ENCODE measurements around the gene SLC26A4. TPM values are rescaled to one million over a fixed set of nuclear protein-coding genes. Genes with fewer than 3 reads are reported as not detected.
"Not testable (repeated sequence)": the region's sequence is repeated elsewhere in the genome, so short reads cannot be mapped to it uniquely, and the experiment has no call there.

The SLC26A4 gene
- 1.5 TPM for total RNA-seq
- long read RNA-seq, partial matches to known transcripts: 0 of 1 reads
- long read RNA-seq, other reads (novel, unspliced or antisense): 1 of 1 reads

DNA sequence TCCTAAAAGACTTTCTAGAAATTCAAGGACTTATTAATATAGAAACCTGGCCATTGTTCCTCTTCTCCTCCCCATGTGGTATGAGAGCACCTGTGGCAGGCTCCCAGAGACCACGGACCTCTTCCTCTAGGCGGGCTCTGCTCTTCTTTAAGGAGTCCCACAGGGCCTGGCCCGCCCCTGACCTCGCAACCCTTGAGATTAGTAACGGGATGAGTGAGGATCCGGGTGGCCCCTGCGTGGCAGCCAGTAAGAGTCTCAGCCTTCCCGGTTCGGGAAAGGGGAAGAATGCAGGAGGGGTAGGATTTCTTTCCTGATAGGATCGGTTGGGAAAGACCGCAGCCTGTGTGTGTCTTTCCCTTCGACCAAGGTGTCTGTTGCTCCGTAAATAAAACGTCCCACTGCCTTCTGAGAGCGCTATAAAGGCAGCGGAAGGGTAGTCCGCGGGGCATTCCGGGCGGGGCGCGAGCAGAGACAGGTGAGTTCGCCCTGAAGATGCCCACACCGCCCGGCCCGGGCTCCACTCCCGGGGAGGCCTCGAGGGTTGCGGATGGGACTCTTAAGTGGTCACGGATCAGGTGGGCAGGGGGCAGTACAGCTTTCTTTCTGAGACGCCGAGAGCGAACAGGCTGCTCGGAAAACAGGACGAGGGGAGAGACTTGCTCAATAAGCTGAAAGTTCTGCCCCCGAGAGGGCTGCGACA lies at the start of gene SLC26A4:
SLC26A4 (plus strand) TSS at position 448 of the 700 bp plus-strand sequence. CDS start 814 bp downstream, outside the sequence.
- DNase-seq (ENCODE audit: low spot score): no peak
- intact Hi-C loops (cut with DNase I): no loop called here

DNA sequence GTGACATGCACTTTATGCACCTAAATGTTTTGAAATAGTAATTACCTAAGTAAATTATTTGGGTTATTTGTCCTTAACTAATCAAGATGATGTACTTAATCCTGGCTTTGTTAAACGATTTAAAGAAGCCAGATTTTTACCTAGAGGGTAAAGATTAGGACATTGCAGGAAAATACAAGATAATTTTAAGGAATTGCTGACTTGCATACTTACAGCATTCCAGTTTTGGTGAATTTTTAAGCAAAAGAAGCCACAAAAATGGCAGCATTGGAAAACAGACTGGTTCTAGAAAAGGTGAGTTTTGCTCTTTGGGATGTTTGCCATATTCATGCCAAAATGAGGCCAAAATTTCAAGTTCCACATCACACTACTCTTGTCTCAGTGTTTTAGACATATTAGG lies 47.2 kb upstream of the SLC26A4 start:
- intact Hi-C loops (cut with DNase I): loop anchor here (10.0 kb wide), 1 partner anchor 49 kb away; the partner anchor contains the start of genes COG5 and DUS4L
- DNase-seq (ENCODE audit: low spot score): no peak

DNA sequence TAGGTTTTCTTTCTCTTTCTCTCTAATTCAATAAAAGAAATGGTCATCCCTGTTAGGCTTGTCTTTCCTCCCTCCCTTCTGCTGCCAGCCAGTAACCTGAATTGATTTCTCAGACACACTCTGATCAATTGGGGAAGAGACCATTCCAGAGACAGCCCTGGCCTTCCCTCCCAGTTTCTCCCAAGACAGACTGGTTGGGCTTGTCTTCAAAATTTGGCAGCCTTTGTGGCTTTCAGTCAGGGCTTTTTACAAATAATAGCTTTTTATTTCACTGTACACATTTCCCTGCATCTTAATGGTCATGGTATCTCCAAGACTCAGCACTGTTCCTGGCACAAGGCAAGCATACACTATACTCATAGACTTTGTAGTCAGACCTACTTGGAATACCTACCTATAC lies 46.7 kb upstream of the SLC26A4 start:
- intact Hi-C loops (cut with DNase I): loop anchor here (10.0 kb wide), 1 partner anchor 49 kb away; the partner anchor contains the start of genes COG5 and DUS4L
- DNase-seq (ENCODE audit: low spot score): no peak

DNA sequence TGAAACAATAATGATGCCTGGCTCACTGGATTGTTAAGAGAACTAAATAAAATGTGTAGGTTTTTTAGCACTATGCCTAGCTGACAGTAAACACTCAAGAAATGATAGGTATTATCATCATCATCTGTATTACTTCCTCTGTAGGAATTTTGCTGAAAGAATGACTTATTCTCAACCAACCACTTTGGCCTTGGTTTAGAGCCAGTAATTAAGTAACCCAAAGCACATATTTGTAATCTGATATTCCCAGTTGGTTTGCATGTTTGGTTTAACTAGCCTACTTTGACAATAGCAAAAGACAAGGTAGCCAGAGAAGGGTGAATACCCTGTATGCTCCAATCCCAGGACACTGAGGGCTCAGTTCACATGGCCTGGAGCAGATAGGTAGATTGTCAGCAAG lies 46.2 kb upstream of the SLC26A4 start:
- DNase-seq (ENCODE audit: low spot score): no peak

DNA sequence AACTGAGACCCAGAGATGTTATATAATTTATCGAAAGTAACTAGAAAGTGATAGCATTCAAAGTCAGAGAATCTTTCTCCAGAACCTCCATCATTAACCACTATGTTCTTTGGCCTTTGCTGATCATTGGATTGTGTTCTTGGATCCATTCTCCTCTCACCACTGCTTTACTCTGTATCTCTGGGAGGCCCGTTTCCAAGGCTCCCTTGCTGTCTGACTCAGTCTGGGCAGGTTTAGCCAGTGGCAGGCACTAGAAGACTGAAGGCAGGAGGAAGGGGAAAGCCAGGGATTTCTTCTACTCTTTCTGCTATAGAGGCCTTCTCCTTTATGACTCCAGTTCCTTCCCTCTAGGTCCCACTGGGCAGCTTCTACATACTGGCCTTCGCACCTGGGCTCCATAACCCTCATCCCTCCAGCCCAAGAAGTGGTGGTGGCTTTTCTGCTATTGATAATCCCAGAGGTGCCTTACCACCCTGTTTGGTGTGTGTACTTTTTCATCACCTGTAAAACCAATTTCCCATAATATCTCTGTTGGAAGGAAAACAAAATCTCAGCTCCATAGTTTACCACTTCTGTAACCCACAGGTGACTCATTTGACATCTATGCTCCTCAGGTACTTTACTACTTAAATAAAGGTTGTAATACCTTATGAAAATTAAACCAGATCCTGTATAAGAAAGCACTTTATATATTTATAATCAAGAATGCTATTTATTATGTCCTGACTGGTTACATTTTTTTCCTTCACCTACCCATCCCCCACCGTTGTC lies 44.5 kb upstream of the SLC26A4 start:
- intact Hi-C loops (cut with DNase I): loop anchor here (10.0 kb wide), 1 partner anchor 51 kb away; the partner anchor contains the start of genes COG5 and DUS4L
- no peak for DNase-seq (ENCODE audit: low spot score)

More for the DNA sequence above, 46.2 kb upstream of the SLC26A4 start:
- intact Hi-C loops (cut with DNase I): loop anchor here (10.0 kb wide), 1 partner anchor 50 kb away; the partner anchor contains the start of genes COG5 and DUS4L

DNA sequence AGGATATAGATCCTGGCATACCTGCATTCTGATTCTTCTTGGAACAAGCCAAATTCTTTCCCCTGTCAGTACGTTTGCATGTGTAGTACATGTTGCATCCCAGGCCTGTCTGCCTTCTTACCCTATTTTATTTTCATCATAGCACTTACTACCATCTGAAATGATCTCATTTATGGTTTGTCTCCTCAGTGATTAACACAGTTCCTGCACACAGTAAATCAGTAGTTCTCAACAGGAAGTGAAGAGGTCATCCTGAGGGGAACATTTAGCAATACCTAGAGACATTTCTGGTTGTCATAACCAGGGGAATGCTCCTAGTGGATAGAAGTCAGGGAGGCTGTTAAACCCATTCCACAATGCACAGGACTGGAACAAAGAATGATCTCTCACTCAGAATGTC lies 38.2 kb upstream of the SLC26A4 start:
- no peak for DNase-seq (ENCODE audit: low spot score)

DNA sequence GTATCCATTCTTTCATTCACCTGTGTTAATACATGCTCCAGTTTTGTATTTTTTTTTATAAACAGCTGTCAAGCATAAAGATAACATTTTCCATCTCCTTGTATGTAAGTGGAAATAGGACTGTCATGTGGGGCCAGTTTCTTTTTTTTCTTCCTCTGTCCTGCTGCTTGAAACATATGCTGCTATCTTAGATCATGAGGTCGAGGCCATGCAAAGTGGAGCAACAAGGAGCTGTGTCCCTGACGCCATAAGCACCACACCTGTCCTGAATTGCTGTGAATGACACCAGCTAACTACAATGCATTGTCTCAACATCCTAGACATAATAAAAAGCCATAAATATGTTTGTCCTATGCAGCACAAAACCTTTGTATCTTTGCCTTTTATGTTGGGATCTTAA lies 37.7 kb upstream of the SLC26A4 start:
- intact Hi-C loops (cut with DNase I): no loop called here

More for the DNA sequence above, 38.2 kb upstream of the SLC26A4 start:
- intact Hi-C loops (cut with DNase I): no loop called here

DNA sequence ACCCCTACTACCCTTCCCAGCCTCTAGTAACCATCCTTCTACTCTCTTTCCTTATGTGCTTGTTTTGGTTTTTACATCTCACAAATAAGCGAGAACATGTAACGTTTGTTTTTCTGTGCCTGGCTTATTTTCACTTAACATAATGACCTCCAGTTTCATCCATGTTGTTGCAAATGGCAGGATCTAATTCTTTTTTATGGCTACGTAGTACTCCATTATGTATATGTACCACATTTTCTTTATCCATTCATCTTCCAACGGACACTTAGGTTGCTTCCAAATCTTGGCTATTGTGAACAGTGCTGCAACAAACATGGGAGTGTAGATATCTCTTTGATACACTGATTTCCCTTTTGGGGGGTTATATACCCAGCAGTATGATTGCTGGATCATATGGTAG lies 33.6 kb upstream of the SLC26A4 start:
- intact Hi-C loops (cut with DNase I): no loop called here
- no peak for DNase-seq (ENCODE audit: low spot score)

More for the DNA sequence above, 37.7 kb upstream of the SLC26A4 start:
- DNase-seq (ENCODE audit: low spot score): no peak

DNA sequence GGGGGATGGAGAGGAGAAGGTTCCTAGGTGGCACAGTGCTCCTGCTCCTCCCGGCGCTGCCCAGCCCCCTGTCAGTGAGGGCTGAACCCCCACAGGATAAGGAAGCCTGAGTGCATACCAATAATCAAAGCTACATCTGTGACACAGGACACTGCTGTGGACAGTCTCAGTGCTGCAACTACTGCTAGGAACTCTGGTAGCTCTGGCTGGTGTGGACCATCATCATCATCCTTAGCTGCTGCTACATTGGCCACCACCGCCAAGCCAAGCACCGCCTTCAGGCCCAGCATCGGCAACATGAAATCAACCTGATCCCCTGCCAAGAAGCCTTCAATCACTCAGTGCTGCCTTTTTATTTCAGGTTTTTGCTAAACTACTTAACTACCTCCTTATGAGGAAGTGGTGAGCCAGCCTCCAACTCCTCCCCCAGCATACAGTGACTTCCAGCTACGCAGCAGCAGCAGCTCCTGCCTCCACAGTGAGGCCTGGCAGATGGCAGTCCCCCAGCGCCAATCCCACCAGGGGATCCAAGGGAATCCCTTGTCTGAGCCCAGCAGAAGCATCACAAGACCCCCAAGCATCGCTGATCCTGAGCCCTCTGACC lies 32.1 kb upstream of the SLC26A4 start:
- intact Hi-C loops (cut with DNase I): no loop called here
- no peak for DNase-seq (ENCODE audit: low spot score)

DNA sequence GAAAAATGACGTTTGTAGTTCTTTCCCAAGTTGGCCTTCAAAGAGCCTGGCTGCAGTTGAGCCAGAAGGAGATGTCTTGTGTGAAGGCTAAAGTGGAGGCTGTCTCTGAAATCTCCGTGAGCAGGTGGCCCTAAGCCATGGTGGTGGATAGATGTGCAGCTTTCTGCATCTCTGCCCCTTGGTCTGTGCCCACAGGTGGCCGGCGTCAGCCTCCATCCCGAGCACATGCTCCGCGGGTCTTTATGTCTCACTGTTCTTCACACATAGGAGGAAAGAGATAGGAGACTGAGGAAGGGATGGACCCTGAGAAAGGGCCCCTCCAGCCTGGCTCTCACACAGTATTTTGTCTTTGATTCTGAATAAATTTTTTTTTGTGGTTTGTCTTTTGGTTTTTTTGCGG lies 30.3 kb upstream of the SLC26A4 start:
- intact Hi-C loops (cut with DNase I): no loop called here
- DNase-seq (ENCODE audit: low spot score): no peak

DNA sequence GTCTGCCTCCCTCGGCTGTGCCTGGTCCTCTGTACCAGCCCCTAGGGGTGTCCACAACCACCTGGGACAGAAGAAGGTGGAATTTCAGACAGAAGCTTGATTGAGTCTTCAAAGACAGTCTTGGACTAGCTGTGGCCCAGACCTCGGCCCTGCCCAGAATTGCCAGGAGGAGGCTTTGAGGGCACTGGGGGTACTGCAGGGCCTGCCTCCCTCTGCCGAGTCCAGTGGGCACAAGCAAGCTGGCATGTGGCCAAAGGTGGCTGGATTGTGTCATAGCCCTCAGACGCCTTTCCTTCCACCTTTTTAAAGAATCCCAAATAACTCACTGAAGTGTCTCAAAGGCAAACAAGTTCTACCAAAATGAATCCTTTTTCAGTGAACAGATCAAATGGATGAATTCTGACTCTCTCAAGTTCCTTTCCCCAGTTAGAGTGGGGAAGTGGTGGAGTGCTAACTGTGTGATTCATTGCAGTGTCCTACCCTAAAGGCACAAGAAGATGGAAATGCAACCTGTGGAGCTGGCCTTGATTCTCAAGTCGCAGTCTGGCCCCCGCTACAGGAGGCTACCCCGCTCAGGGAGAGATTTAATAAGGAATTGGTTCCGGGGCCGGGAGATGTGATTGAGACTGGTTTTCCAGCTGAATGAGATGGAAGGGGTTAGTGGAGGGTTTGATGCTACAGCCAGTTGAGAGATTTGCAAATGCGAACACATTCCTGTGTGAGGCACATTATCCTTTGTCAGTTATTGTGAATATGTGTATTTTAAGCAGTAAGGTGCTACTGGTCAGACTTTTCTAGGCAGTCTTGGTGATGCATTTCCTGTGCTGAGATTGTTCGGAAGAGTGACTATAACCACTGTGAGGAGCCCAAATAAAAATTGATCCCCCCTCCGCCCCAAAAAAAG lies 28.8 kb upstream of the SLC26A4 start:
- intact Hi-C loops (cut with DNase I): no loop called here
- DNase-seq (ENCODE audit: low spot score): no peak

DNA sequence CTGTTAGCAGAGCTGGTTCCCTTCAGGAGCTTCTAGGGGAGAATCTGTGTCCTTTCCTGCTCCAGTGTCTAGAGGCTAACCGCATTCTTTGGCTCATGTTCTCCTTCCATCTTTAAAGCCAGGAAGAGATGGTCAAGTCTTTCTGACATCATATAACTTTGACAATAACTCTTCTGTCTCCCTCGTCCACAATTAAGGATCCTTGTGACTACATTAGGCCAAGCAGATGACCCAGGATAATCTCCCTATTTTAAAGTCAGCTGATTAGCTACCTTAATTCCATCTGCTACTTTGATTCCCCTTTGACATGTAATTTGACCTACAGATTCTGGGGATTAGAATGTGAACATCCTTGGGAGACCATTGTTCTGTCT lies 28.1 kb upstream of the SLC26A4 start:
- no peak for DNase-seq (ENCODE audit: low spot score)
- intact Hi-C loops (cut with DNase I): no loop called here

DNA sequence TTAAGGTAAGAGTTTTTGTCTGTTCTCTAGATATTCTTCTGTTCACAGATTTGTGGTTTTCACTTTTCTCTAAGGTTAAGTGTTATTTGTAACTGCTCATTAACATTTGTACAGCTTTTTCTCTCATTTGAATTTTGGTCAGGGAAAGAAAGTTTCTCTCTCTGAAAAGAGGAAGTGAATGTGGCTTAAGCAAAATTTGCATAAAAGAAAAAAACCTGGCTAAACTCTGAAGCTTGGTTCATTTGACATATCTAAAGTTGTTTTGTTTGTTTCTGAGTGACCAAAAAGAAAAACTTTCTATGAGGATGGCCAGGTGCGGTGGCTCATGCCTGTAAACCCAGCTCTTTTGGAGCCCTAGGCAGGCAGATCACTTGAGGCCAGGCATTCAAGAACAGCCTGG lies 22.0 kb upstream of the SLC26A4 start:
- intact Hi-C loops (cut with DNase I): no loop called here
- no peak for DNase-seq (ENCODE audit: low spot score)

DNA sequence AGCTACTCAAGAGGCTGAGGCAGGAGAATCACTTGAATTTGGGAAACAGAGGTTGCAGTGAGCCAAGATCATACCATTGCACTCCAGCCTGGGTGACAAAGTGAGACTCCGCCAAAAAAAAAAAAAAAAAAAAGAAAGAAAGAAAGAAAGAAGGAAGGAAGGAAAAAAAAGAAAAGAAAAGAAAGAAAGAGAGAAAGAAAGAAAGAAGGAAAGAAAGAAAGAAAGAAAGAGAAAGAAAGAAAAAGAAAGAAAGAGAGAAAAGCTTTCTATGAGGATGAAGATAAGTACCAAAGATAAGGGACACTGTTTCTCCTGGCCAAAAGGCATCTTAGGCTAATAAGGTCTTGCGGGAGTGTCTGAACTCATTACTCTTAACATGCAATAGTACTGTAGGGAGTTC lies 21.6 kb upstream of the SLC26A4 start:
- intact Hi-C loops (cut with DNase I); DNase-seq (ENCODE audit: low spot score): not testable (repeated sequence)

DNA sequence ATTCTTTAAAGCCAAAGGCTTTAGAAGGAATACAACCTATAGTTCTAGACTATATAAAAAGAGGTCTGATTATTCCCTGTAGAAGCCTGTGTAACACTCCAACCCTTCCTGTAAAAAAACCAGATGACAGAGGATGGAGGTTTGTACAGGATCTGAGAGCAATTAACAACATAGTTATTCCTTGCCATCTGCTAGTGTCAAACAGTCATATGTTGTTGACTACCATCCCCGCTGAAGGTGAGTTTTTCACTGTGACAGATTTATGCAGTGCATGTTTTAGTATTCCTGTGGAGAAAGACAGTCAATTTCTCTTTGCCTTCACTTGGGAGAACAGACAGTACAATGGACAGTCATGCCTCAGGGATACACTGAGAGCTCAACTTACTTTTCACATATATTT lies 19.0 kb upstream of the SLC26A4 start:
- DNase-seq (ENCODE audit: low spot score): no peak
- intact Hi-C loops (cut with DNase I): no loop called here

DNA sequence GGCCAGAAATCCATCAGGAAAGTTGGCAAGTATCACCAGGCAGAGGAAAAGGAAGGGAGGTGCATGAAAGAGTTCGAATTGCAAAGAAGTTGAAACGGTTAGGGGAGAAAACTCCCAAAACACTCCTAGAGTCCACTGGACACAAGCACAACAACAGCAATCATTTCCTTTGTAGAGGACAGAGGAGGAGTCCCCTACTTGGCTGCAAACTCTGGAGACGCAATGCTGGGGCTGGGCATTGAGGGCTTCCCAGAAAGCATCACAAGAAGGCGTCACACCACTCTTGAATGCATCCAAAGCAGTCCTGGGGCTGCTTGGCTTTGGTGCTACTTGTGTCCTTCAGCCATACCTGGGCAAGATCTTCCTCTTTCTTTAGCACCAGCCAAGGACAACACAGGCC lies 18.1 kb upstream of the SLC26A4 start:
- intact Hi-C loops (cut with DNase I): no loop called here
- DNase-seq (ENCODE audit: low spot score): no peak

DNA sequence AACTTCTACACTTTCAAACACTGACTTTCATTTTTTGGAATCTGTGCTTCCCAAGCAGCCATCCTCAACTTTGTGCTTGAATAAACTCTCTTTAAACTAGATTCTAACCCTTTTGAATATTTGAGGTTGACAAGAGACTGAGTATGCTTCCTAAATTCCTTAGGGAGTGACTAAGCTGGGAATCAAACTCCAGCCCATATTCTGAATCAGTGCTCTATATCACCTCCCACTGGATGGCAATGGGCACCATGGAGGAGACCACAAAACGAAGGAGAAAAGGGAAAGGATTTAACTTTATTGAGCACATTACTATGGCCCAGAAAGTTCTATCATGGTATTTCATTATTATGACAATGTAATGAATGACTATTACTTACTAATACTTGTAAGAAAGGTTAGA lies 17.2 kb upstream of the SLC26A4 start:
- no peak for DNase-seq (ENCODE audit: low spot score)
- intact Hi-C loops (cut with DNase I): no loop called here

DNA sequence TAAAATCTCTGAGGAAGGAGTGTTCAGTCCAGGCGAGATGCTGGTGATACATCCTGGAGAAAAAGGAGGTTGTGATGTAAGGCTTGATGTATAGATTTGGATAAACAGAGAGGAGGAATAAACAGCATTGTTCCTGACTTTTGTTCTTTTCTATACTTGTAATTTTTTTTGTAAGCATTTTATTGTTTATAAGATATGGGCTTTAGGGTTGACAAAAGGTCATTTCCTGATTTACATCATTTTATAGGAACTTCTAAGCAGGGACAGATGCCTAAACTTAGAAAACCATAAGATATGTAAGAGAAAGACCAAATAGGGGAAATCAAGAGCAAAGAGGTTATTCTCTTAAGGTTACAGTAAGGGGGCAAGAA lies 16.7 kb upstream of the SLC26A4 start:
- DNase-seq (ENCODE audit: low spot score): no peak
- intact Hi-C loops (cut with DNase I): no loop called here

DNA sequence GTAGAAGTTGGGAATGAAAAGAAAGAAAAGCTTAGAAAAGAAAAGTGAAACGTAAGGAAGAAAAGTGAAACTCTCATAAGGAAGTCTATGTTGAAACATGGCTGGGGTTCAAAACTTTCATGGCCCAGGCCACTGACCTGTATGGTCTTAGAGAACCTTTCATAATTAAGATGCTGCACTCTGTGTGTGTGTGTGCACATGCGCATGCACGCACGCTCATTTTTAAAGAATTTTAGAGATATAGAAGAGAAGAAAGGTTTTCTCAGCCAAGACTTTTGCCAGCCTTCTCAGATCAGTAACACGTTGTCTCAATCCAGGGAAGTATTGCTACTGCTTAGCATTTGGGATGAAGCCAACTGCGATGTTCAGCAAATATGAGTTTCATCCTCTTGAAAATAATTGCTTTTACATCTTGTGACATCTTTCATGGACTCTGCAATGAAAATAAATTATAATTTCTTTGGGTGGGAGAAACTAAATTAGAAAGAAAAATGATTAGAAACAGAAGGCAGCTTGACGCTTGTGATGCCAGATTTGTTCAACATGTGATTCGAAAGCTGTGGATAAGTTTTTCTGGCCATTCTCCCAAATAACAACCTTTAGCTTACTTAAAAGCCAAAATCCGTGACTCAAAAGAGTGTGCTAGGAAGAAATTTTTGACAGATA lies 16.2 kb upstream of the SLC26A4 start:
- intact Hi-C loops (cut with DNase I): no loop called here
- no peak for DNase-seq (ENCODE audit: low spot score)

All from cardiac septum (tissue), 1 donor.